Heart right ventricle (tissue), 16 donors: ENCODE measurements around the gene RPS8. TPM values are rescaled to one million over a fixed set of nuclear protein-coding genes. Genes with fewer than 3 reads are reported as not detected.
"Not testable (repeated sequence)": the region's sequence is repeated elsewhere in the genome, so short reads cannot be mapped to it uniquely, and the experiment has no call there.

Source experiments
- ATAC-seq, 8 donors: fragments of 200-7000 bp; cut with Tn5 transposase; one replicate each; pipeline ENCODE4 v1.9.1; 2020; ENCODE audit warnings: mild to moderate bottlenecking in 8 of 8, moderate library complexity in 8 of 8, moderate number of reproducible peaks in 1 of 8
- DNase-seq, 2 donors: peaks; one replicate each; pipeline ENCODE4 v3.0.0-alpha.2; 2020
- H3K27ac ChIP-seq, 10 donors: fragments of 200-600 bp; sonication (generic) in 2 of 10; one replicate each; pipeline versions ENCODE4 v1.5.0 to v1.8.0; 2020 to 2022; ENCODE audit warnings: mild to moderate bottlenecking in 3 of 10
- H3K27me3 ChIP-seq, 7 donors: fragments of 200-600 bp; one replicate each; pipeline ENCODE4 v1.8.0; 2021 to 2022; ENCODE audit warnings: mild to moderate bottlenecking in 2 of 7
- H3K36me3 ChIP-seq, 9 donors: fragments of 200-600 bp; sonication (generic) in 1 of 9; one replicate each; pipeline versions ENCODE4 v1.5.0 to v1.8.0; 2020 to 2022; ENCODE audit warnings: mild to moderate bottlenecking in 2 of 9
- H3K4me1 ChIP-seq, 9 donors: fragments of 200-600 bp; sonication (generic) in 1 of 9; one replicate each; pipeline versions ENCODE4 v1.5.0 to v1.8.0; 2020 to 2022; ENCODE audit warnings: mild to moderate bottlenecking in 4 of 9
- H3K4me3 ChIP-seq, 10 donors: fragments of 200-600 bp; sonication (generic) in 2 of 10; one replicate each; pipeline versions ENCODE4 v1.5.0 to v1.8.0; 2020 to 2022; ENCODE audit warnings: mild to moderate bottlenecking in 7 of 10, moderate library complexity in 2 of 10
- H3K9me3 ChIP-seq, 11 donors: fragments of 200-600 bp in 10 of 11; sonication (generic) in 2 of 11; one replicate each; pipeline versions ENCODE4 v1.5.0 to v1.8.0; 2013 to 2022; ENCODE audit warnings: mild to moderate bottlenecking in 2 of 11, control low read depth in 1 of 11, moderate library complexity in 1 of 11
- CTCF ChIP-seq, 9 donors: fragments of 200-600 bp; sonication (generic) in 2 of 9; IDR thresholded peaks; one replicate each; pipeline versions ENCODE4 v1.5.0 to v1.8.0; 2021 to 2022; ENCODE audit warnings: antibody characterized with exemption in 9 of 9, mild to moderate bottlenecking in 5 of 9, moderate library complexity in 1 of 9
- WGBS, 2 donors: extraction: QIAGEN DNeasy Blood & Tissue Kit; methylation state at CpG; one replicate each; pipeline ENCODE4 v1.1.7; 2013; ENCODE audit warnings: inconsistent platforms in 1 of 2; 5-methylcytosine and 5-hydroxymethylcytosine counted together
- intact Hi-C, 10 donors: fragments of 100-400 bp; cut with DNase I; formaldehyde crosslinking; loops; one replicate each; pipeline versions ENCODE4 v1.11.1 to v1.14.2; 2022
- polyA plus RNA-seq, 2 donors: library from polyadenylated mRNA; stranded (reverse); fragments of 200-250 nt; gene quantifications; one replicate each; pipeline ENCODE4 v1.2.3, GENCODE V29; 2013
- total RNA-seq, 10 donors: library from RNA; stranded (reverse); fragmentation: NEBNext Ultra II Directional in 3 of 10; extraction: Animal tissue kit (Norgen Biotek cat#: 25700) in 3 of 10; gene quantifications; one replicate each; pipeline versions ENCODE4 v1.2.1 to v1.2.4, GENCODE V29; 2021 to 2023
- donor health status: Arrhythmogenic right ventricular cardiomyopathy.
- donor health status: ischemic (EF 13 %, LVEDD 7.1; RV severe dilation, severe dysfunction).
- donor health status: healthy with polysubstance abuse.
- donor health status: DM: no; HTN: yes; CAD: no.
- donor health status: DM: no; HTN: no; CAD: no.
- donor health status: ischemic (EF 25% LVEDD 6.9; RV normal size, moderate dysfunction).
- donor health status: ischemic (EF 25% LVEDD 5.7; RV mildly dilated, moderate dysfunction).
- donor health status: healthy.
- donor health status: DM: yes; HTN: yes; CAD: no.
- donor health status: Ischemic cardiomyopathy.
- donor health status: ischemic (EF 35%, LVEDD 5.7; RV mildly dilated, moderate dysfunction).
- donor health status: nonischemic (EF 11% LVEDD 7.7; RV severe dilation, severe dysfunction).
- donor health status: DM: yes; HTN: yes; CAD: no.
- donor health status: PGD.
- donor health status: ischemic (EF 29% LVEDD 5.4; RV normal size, mild dysfunction).
- donor health status: nonischemic (EF 23%, LVEDD 6.1; RV moderate dilation, normal function).

RPS8 gene
- total and polyA plus RNA-seq, 12 donors = 587 to 1,942 (median 729) TPM

GRCh38 chr1:44759077-44759476 lies 16.3 kb upstream of the RPS8 start:
- no peak for TF ChIP-seq CTCF (IDR thresholded peaks at IDR 0.05)

GRCh38 chr1:44760876-44761275 lies 14.5 kb upstream of the RPS8 start:
- ATAC-seq (peak in 4 of 8 donors; percentile 45 to 78 (median 64)), DNase-seq (no peak)
- Histone ChIP-seq H3K4me3 (no peak overlapping the region), H3K27ac (no peak overlapping the region), H3K9me3 (no peaks in the 10 kb centered on the region), H3K36me3 (peaks cover 0 to 88% (median 0%) of the 10 kb centered on the region in 9 donors), H3K4me1 (peaks cover 0 to 4% (median 0%) of the 10 kb centered on the region in 9 donors), H3K27me3 (no peaks in the 10 kb centered on the region)
- intact Hi-C loops = no loop called here
- TF ChIP-seq CTCF (IDR thresholded peaks at IDR 0.05) = no peak
- WGBS, 2 donors = 76% methylated on average over 3 of the region's 3 CpGs

More at GRCh38 chr1:44759077-44759476, 16.3 kb upstream of the RPS8 start:
- DNase-seq = no peak
- Histone ChIP-seq H3K9me3 (no peaks in the 10 kb centered on the region), H3K27me3 (no peaks in the 10 kb centered on the region), H3K4me3 (no peak overlapping the region), H3K27ac (no peak overlapping the region), H3K36me3 (peaks cover 0 to 100% (median 0%) of the 10 kb centered on the region in 9 donors), H3K4me1 (peaks cover 0 to 4% (median 0%) of the 10 kb centered on the region in 9 donors)
- WGBS, 2 donors = 91 to 92% methylated on average over 11 of the region's 11 CpGs
- no peak for ATAC-seq
- intact Hi-C loops = no loop called here

- ATAC-seq, DNase-seq, intact Hi-C loops, H3K4me1 ChIP-seq, H3K27me3 ChIP-seq, H3K27ac ChIP-seq, H3K9me3 ChIP-seq, H3K4me3 ChIP-seq: not testable (repeated sequence)
- peaks cover 0 to 58% (median 0%) of the 10 kb centered on the region in 9 donors for H3K36me3 ChIP-seq
- 93 to 96% methylated on average over 6 of the region's 6 CpGs for WGBS, 2 donors
Measured at GRCh38 chr1:44766421-44766820, 8.9 kb upstream of the RPS8 start.

- H3K4me3 ChIP-seq = peak overlapping the region; percentile 51 to 98 (median 84)
- ATAC-seq = peak in 7 of 8 donors; percentile 2 to 37 (median 9)
- peaks cover 2 to 43% (median 31%) of the 10 kb centered on the region in 9 donors for H3K4me1 ChIP-seq
- peaks cover 0 to 49% (median 24%) of the 10 kb centered on the region in 9 donors for H3K36me3 ChIP-seq
- 6 to 9% methylated on average over 36 of the region's 36 CpGs for WGBS, 2 donors
- no peak for TF ChIP-seq CTCF (IDR thresholded peaks at IDR 0.05)
- DNase-seq = no peak
- H3K27me3 ChIP-seq = no peaks in the 10 kb centered on the region
- no peaks in the 10 kb centered on the region for H3K9me3 ChIP-seq
- intact Hi-C loops = loop anchor here in 3 of 10 donors (2.0 to 5.0 kb wide), 3 partner anchors 37 to 236 kb away; partner anchors contain the start of genes KIF2C (in 2 of the 3), HECTD3 (in 1 of the 3) and UROD (in 1 of the 3)
- H3K27ac ChIP-seq = peak overlapping the region; percentile 63 to 98 (median 96)
Measured at GRCh38 chr1:44775930-44776729, 790 bp downstream of the RPS8 start.
